Muscle of leg (tissue), 11 donors: ENCODE results near the gene NUP62. TPM values are rescaled to one million over a fixed set of nuclear protein-coding genes. Genes with fewer than 3 reads are reported as not detected.

Source experiments
- DNase-seq: peaks from one replicate; pipeline ENCODE4 v3.0.0; 2013
- H3K27ac ChIP-seq: one replicate; pipeline ENCODE4 v1.5.1; 2013; ENCODE audit warnings: mild to moderate bottlenecking, low read length, control low read depth
- H3K27me3 ChIP-seq: one replicate; pipeline ENCODE4 v1.6.1; 2013; ENCODE audit warnings: low read length; ENCODE audit not compliant: control insufficient read depth, insufficient read depth
- H3K36me3 ChIP-seq: one replicate; pipeline ENCODE4 v1.6.1; 2013; ENCODE audit warnings: low read length; ENCODE audit not compliant: control insufficient read depth, insufficient read depth
- H3K4me1 ChIP-seq: one replicate; pipeline ENCODE4 v1.6.1; 2013; ENCODE audit warnings: low read length; ENCODE audit not compliant: control insufficient read depth, insufficient read depth
- H3K4me3 ChIP-seq: one replicate; pipeline ENCODE4 v1.5.1; 2013; ENCODE audit warnings: low read length, control low read depth
- H3K9me3 ChIP-seq: replicated peaks from 2 replicates; pipeline ENCODE4 v1.6.1; 2013; ENCODE audit warnings: low read depth, low read length; ENCODE audit not compliant: control insufficient read depth
- WGBS: methylation state at CpG from one replicate; pipeline ENCODE4 v1.1.5; 2013; ENCODE audit warnings: missing lambda C conversion rate; ENCODE audit not compliant: insufficient coverage; 5-methylcytosine and 5-hydroxymethylcytosine counted together
- polyA plus RNA-seq, 8 donors: library from polyadenylated mRNA; unstranded; fragments of 120-200 nt; gene quantifications; one replicate each; pipeline versions ENCODE4 v1.2.1 to v1.2.3, GENCODE V29; 2013; ENCODE audit warnings: inconsistent platforms in 1 of 8, low replicate concordance in 1 of 8; ENCODE audit not compliant: insufficient read length in 8 of 8, insufficient read depth in 1 of 8
- total RNA-seq: library from RNA; stranded (reverse); fragments of 120-200 nt; gene quantifications from one replicate; pipeline ENCODE4 v1.2.4, GENCODE V29; 2013

NUP62 gene
- total and polyA plus RNA-seq, 9 donors, result 37.6 to 61.9 (median 51.7) TPM

DNA sequence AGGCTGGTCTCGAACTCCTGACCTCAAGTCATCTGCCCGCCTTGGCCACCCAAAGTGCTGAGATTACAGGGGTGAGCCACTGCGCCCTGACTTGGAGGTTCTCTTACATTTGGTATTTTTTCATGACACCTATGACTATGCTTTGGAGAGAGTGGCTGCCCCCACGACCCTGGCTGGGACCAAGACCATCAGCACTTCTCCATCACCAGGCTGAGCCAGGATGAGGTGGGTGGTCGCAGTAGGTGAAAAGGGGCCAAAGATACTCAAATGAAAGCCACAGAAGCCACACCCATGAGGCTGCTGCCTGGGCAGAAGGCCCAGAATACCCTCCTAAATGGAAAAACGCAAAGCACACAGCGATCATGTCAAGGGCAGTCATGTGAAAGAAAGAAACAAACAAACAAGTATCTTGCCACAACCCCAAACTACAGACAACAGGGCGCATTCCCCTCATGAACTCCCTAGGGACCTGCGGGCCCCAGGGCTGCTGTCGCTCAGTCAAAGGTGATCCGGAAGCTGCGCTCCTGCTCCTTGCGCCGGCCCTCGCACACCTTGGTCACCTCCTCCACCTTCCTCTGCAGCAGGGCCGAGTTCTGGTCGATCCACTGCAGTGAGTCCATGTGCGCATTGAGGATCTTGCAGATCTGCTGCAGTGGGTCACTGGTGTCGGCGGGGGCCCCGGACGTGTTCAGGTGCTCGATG lies 21.4 kb downstream of the NUP62 start:
- H3K4me1 ChIP-seq, result peaks cover 17% of the 10 kb centered on the region
- peaks cover 50% of the 10 kb centered on the region for H3K36me3 ChIP-seq
- no peak overlapping the region for H3K27ac ChIP-seq
- DNase-seq, result no peak
- H3K4me3 ChIP-seq, result no peak overlapping the region
- 90% methylated on average over 19 of the region's 23 CpGs for WGBS
- no peaks in the 10 kb centered on the region for H3K27me3 ChIP-seq
- H3K9me3 ChIP-seq, result no peaks in the 10 kb centered on the region

- Histone ChIP-seq H3K27me3 (no peaks in the 10 kb centered on the region), H3K4me3 (no peak overlapping the region), H3K36me3 (peaks cover 45% of the 10 kb centered on the region), H3K9me3 (no peaks in the 10 kb centered on the region), H3K4me1 (peaks cover 17% of the 10 kb centered on the region), H3K27ac (no peak overlapping the region)
- DNase-seq, result no peak
- 91% methylated on average over 12 of the region's 16 CpGs for WGBS
These were observed 22.3 kb downstream of the NUP62 start for GRCh38 chr19:49906879-49907564.

- H3K36me3 ChIP-seq, result peaks cover 28% of the 10 kb centered on the region
- no peaks in the 10 kb centered on the region for H3K27me3 ChIP-seq
- H3K4me1 ChIP-seq, result no peaks in the 10 kb centered on the region
- DNase-seq, result no peak
- no peak overlapping the region for H3K27ac ChIP-seq
- no peaks in the 10 kb centered on the region for H3K9me3 ChIP-seq
- no CpG with 5 or more reads among the region's 6 CpGs for WGBS
- no peak overlapping the region for H3K4me3 ChIP-seq
These were observed 25.2 kb downstream of the NUP62 start for GRCh38 chr19:49904136-49904535.

DNA sequence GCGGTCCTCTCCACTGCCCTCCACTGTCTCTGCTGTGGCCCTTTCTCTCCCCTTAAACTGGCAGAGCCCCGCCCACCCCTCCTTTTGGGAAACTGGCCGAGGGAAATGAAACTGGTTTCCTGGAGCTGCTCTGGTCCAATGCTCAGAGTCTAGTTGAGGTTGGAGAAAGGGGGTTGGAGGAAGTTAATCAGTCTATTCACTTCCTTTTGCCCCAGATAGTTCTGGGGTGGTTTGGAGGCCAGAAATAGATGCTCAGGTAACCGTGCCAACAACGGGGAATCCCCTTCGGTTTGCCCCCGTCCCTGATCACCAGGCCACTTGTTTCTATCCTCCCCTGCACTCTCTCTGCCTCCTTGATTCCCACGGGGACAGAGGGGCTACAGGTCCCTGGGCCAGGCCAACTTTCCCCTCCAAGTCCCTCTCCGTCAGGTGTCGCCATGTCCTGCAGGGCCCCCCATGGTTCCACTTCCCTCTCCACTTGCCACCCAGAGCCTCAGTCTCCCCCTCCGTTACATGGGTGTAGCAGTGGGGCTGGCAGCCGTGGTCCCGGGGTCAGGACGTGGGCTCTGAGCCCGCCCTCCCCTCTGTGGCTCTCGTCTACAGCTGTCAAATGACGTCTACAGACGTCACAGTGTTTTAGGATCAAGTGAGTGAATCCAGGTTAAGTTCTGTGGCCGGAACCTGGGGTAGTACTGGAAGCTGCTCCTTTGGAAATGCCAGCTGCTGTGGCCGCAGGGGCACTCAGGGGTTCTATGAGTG lies 32.3 kb downstream of the NUP62 start, which contains the start of gene IL4I1:
Gene IL4I1, minus strand, starts transcription at position 25 of the 759 bp plus-strand sequence. CDS start 727 bp downstream, outside the sequence.
- Histone ChIP-seq H3K36me3 (no peaks in the 10 kb centered on the region), H3K27ac (peak within 1 kb of the TSS; percentile 52), H3K4me3 (no peak within 1 kb of the TSS), H3K9me3 (no peaks in the 10 kb centered on the region), H3K27me3 (peaks cover 17% of the 10 kb centered on the region), H3K4me1 (peaks cover 7% of the 10 kb centered on the region)
- 37% methylated on average over 16 of the region's 20 CpGs for WGBS
- DNase-seq, result peak; percentile 66

- DNase-seq, result no peak
- Histone ChIP-seq H3K27ac (no peak overlapping the region), H3K4me3 (no peak overlapping the region), H3K27me3 (peaks cover 17% of the 10 kb centered on the region), H3K4me1 (peaks cover 12% of the 10 kb centered on the region), H3K36me3 (no peaks in the 10 kb centered on the region), H3K9me3 (no peaks in the 10 kb centered on the region)
- 77% methylated on average over 5 of the region's 17 CpGs for WGBS
These were observed 33.6 kb downstream of the NUP62 start for GRCh38 chr19:49895566-49896297.

- no peaks in the 10 kb centered on the region for H3K36me3 ChIP-seq
- no peaks in the 10 kb centered on the region for H3K9me3 ChIP-seq
- H3K4me1 ChIP-seq, result peaks cover 16% of the 10 kb centered on the region
- DNase-seq, result no peak
- no peak overlapping the region for H3K4me3 ChIP-seq
- peaks cover 18% of the 10 kb centered on the region for H3K27me3 ChIP-seq
- H3K27ac ChIP-seq, result no peak overlapping the region
- 85% methylated on average over 9 of the region's 17 CpGs for WGBS
These were observed 34.3 kb downstream of the NUP62 start for GRCh38 chr19:49894879-49895565.

DNA sequence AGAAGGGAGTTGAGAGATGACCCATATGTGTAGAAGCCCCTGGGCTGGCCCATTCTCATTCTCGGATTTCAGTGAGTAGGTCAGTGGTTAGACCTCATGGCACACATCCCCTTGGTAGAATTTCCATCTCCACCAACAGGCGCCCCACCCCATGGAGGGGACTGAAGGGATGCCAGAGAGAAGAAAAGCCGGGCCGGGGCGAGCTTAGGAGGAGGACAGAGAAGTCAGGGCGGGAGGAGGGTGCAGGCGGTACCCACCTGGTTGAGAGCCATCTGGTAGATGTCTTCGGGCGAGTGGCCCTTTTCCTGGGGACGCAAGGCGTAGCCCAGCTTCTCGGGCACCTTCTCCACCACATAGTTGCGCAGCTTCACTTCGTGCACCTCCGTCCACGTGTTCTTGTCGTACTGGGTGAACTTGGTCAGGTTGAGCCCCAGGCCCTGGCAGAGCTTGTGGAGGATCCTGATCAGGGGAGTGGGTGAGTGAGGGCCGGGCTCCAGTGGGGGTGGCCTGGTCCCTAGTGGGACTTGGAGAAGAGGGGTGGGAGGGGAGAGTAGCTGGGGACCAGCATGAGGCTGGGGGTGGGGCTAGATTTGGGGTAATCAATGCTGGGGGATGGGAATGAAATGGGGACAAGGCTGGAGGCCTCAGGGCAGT lies 35.2 kb downstream of the NUP62 start:
- DNase-seq, result no peak
- H3K4me1 ChIP-seq, result peaks cover 21% of the 10 kb centered on the region
- H3K36me3 ChIP-seq, result no peaks in the 10 kb centered on the region
- H3K27ac ChIP-seq, result no peak overlapping the region
- WGBS, result 90% methylated on average over 8 of the region's 18 CpGs
- peaks cover 24% of the 10 kb centered on the region for H3K27me3 ChIP-seq
- H3K9me3 ChIP-seq, result no peaks in the 10 kb centered on the region
- H3K4me3 ChIP-seq, result no peak overlapping the region

DNA sequence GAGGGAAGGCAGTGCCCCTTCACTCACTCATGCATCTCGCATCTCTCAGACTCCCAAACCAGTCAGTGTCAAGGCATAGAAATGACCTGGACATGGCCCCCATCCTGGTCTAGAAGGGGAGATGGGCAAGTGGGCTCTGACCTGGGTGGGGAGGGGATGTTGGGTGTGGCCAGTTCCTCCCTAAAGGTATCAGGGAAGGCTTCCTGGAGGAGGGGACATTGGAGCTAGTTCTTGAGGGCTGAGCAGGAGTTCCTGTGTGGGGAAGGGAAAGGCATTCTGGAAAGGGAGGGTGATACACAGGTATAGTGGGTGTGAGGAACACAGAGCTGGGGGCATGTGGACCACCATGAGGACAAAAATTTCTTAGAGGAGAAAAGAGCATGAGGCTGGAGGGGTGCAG lies 36.6 kb downstream of the NUP62 start:
- peaks cover 24% of the 10 kb centered on the region for H3K27me3 ChIP-seq
- H3K4me3 ChIP-seq, result no peak overlapping the region
- no peak overlapping the region for H3K27ac ChIP-seq
- H3K9me3 ChIP-seq, result no peaks in the 10 kb centered on the region
- no peak for DNase-seq
- WGBS, result no CpG with 5 or more reads among the region's 1 CpG
- H3K36me3 ChIP-seq, result peaks cover 5% of the 10 kb centered on the region
- H3K4me1 ChIP-seq, result peaks cover 22% of the 10 kb centered on the region

GRCh38 chr19:49891393-49891792 lies 37.9 kb downstream of the NUP62 start:
- DNase-seq, result no peak
- no peak overlapping the region for H3K4me3 ChIP-seq
- peaks cover 8% of the 10 kb centered on the region for H3K36me3 ChIP-seq
- no peak overlapping the region for H3K27ac ChIP-seq
- H3K9me3 ChIP-seq, result no peaks in the 10 kb centered on the region
- H3K27me3 ChIP-seq, result peaks cover 20% of the 10 kb centered on the region
- 73% methylated on average over 17 of the region's 17 CpGs for WGBS
- H3K4me1 ChIP-seq, result peaks cover 20% of the 10 kb centered on the region
